ENCODE results near the gene PUM2.
A peak's percentile ranks its signal among the peaks of the same experiment; 100 is the strongest.

The PUM2 gene

DNA sequence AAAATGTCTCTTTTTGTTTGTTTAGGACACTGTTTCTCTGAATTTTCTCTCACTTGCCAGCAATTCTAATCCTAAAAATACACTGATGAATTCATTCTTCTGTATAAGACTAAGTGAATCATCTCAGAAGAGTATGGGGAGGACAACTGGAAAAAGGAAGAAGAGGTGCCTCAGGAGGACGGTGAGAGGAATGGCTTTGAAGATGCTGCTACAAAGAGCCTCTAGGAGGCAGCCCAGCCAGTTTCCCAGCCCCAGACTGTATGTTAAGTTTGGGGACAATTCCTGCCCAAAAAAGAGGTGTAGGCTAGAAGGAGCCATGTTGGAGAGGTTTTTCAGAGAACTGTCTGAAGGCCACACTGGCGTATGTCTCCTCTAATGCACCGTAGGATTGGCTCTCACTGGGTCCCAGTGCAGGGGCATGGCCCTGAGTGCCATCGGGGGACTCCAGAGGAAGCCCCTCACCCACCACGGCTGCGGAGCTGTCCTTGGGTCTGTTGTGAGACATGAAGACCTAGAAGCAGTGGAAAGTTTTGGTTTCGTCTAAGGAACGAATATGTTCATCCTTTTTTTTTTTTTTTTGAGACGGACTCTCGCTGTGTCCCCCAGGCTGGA lies 122.6 kb downstream of the PUM2 start:
- no peak for DNase-seq

DNA sequence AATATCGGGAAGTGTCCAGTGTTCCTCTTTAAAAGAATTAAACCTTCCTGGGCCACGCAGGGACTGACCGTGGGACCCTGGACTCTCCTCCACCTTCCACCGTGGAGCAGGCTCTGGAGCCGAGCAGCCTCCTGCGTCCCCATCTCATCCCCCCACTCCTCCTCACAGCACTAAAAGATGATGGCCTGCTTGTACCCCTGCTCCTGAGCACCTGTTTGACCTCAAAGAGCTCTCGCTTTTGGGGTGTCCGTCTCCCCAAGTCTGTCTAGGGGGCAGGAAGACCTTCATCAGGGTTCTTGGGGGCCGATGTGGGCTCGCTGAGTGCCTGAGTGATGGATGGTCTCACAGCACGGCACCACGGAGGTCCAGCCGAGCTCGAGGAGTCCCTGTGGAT lies 124.5 kb downstream of the PUM2 start:
- no peak for DNase-seq

DNA sequence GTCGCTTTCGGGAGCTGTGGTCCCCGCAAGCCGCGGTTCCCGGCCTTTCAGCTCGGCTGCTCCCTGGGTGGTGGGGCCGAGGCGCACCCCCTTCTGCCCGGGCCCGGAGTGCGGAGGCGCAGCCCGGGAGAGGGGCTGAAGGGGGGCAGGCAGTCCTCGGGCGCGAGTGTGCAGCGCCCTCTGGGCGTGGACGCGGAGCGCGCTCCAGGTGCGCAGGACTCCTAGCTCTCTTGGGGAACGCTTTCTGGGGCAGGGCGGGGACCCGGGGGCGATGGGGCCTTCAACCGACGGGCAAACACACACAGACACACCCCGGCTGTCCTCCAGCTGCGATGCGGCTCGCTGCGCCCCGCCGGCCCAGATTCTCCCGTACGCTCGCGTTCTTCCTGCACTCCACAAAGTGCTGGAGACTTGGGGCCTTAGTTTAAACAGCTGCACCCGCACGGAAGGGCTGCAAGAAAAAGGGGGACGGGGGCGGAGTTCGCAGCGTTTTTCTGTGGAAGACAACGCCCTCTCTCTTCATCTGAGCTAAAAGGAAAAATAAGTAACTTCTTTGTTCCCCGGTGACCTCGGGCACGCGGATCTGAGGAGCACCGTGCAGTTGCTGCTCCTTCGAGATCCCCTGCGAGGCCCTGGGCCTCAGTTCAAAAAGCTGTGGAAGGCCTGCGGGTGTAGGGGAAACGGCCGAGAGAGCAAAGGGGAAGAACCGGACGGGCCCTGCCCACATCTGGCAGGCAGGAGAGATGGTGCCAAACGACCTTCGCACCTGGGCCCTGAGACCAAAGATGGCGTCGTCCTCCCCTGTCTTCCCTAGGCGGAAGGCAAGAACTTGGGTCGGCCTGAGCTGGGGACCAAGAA lies 125.1 kb downstream of the PUM2 start:
- peak; percentile 70 for DNase-seq

DNA sequence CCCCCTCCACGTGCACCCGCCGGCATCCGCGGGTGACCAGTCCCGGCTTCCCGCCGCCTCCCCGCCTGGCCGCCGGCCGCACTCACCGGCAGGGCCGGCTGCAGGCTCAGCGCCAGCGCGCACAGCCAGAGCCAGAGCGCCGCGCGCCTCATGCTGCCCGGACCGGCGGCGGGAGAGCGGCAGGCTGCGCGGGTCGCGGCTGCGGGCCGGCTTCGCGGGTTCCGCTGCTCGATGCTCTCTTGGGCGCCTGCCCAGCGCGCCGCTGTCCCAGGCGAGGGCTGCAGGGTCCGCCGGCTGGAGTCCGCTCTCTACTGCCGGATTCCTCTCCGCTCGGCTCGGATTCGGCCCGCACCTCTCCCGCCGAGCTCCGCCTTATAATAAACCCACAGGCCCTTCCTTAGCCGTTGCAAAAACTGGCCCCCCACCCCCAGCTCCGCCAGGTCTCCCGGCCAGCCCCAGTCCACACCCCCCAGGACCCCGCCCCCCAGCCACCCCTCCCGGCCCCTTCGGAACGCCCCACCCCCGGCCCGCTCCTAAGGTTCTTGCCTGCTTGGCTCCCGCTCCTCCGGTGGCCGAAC lies 125.8 kb downstream of the PUM2 start, which contains the start of gene SDC1:
Gene SDC1 (minus strand): TSS at position 415 of the 578 bp plus-strand sequence. CDS start 263 bp downstream, at position 152.
- no peak for DNase-seq

DNA sequence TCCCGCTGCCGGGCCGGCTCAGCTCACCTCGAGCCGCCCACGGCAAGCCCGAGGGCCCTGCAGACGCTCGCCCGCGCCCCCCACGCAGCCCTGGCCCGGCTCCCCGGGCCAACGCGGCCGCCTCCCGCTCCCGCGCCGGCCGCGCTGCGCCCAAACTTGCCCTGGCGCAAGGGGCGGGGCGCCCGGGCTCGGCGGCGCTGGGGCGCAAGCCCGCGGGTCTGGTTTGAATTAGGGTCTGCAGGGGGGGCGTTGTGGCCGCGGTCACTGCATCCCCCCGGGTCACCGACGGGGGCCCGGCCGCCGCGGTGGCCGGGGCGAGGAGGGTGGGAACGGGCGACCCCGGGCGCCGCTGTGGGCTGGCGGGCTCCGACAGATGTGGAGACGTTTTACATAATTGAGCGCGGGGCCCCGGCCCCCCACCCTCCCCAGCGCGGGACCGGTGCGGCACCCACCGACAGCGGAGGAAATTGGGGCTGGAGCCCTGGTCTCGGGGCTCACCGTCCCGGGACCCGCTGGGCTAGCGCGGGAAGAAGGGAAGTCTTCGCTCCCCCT lies 126.4 kb downstream of the PUM2 start:
- DNase-seq: no peak

DNA sequence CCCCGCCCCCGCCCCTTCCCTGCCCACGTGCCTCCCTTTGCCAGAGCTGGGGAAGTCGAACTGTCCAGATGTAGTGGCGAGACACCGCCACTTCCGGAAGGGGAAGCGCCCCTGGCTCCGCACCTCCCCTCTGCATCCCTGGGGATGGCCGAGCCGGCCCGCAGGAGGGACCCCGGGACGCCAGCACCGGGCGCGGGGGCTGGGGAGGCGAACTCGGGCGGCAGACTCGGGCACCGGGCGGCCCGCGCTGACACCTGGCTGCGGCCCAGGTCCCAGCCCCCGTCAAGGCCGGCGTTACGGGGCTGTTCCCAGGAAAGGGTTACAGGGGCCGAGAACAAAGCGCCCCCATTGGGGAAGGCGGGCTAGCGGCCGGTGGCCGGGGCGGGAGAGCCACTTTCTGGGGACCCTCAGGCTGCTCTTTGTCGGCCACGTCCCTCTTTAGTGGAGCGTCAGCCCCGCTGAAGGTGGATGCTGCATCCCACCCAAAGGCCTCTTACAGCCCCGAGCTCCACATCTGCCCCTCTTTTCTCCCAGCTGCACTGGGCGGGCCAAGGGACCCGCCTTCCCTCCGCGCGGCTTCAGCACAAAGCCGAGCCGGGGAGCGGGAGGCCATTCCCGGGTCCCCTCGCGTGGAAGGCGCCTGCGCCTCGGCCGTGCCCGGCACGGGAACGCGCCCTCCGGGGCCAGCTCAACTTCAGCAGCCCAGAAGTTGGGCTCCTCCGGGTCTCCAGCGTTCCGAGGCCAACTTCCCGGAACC lies 127.1 kb downstream of the PUM2 start:
- no peak for DNase-seq

DNA sequence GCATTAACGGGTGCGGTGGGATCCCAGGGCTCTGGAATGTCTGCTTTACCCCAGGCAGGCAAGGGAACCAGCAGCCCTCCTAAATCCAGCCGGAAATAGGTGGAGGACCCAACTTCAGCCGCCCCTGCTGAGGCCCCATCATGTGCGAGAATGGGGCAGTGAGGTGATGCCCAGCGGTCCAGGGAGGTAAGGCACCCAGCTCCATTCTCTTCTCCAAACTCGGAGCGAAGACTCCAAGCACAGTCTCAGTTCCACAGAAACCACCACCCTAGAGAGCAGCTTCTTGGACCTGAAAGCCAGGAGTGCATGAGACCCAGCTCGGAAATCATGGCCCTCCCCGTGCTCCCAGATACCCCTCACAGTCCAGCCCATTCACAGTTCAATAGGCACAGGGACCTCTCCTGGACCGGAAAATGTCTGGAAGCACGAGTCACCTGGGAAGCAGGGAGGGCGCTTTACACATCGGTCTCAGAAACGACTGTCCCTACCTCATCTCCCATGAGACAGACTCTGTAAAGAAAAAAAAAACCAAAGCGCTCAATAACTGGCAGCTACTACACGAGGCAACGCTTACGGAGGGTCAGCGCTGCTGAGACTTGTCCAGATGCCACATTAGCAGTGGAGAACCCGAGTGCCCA lies 127.8 kb downstream of the PUM2 start:
- no peak for DNase-seq

DNA sequence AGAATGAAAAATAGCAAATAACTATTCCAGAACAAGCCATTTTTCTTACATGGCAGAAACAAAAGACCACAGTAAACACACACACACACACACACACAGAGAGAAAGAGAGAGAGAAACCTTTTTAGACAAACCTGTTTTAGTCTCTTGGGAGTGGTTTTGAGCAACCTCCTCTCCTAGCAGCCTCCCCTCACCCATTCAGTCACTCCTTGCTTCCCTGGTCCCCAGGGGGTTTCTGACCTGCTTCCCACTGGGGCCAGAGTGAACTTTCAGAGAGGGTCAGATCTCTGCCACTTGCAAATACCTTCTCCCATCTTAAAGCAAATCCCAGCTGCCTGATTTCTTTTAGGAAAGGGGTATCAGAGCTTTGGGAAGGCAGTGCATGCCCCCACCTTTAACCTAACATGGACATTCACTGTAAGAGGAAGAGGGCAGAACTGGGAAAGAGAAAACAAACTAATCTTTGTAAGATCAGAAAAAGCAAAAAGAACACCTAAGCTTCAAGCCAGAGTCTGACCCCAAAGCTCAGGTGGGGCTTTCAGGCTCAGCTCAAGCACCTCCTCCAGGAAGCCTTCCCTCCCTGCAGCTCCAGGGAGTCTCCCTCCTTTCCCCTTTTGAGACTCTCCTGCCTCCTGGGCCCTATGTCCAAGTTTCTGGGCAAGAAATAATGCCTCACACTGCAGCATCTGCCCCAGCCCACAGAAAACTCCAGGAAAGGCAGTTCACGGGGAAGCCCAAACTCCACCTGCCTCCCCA lies 128.5 kb downstream of the PUM2 start:
- DNase-seq: no peak

DNA sequence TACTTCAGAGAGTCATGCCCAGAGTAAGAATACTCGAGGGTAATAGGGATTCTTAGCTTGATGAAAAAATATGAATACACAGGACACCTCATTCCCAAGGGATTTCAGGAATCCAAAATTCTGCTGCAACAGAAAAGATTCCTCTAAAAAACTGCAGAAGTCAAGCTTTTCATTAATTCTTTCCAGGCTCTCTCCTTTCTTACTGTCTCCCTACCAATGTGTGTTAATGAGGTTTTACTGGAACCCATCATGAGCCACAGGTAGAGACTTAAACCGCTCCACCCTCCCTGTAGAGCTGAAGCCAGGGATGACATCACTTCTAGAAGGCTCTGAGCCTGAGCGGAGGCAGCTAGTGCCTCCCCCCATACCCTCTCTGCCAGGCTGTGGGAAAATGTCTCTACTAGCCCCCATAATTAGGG lies 129.1 kb downstream of the PUM2 start:
- no peak for DNase-seq

DNA sequence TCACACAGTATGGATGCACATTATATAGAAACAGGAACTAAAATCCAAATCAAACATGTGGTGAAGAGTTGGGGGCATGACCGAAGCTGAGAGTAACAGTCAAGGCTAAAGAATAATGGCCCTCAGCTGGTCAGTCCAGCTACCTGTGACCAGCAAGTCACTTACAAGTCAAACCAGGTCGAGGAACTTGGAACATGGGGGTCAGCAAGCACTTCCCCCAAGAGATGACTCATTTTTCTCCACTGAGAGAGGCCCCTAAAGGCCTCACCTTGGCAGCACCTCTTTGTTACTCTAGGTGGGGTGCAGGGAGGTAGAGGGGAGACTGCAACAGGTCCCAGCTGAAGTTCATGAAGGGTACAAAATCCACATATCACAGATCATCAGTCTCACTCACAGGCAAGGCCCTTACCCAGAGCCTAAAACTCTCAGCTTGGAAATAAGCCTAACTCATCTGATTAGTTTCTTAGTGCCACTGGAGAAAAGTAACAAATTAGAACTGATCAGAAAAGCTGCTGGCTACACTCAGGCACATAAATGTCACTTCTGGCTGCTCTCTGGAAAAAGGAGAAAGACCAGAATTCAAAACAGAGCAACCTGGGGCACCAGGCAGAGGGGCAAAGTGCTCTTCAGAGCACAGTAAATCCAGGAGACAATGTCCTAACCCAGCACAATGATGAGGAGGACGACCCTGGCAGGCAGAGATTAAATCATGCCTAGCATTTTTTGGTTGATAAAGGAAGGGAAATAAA lies 129.7 kb downstream of the PUM2 start:
- no peak for DNase-seq

DNA sequence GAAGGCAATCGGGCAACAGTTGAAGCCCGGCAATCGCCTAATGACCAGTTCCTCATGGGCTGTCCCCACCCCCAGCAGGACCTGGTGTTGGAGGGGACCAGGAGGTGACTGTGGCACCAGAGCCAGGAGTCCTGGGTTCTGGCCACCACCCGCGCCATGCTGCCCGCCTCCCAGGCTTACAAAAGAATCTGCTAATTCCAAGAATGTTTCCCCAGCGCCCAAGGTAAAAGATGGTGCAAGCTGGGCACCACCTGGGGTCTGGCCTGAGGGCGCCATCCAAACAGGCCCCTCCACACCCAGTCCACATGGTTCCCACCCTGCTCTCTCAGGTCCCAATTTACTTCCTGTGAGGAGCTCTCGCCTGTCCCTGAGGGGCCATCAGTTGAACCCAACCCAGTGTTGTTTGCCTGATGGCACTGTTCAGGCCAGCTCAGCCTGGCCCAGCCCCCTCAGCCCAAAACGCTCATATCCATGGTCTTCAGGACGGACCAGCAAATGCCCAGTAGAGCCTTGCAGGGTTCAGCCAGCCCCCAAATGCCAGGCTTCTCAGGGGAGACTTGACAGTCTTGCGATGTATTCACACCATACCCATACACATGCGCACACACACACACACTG lies 130.8 kb downstream of the PUM2 start:
- DNase-seq: no peak

DNA sequence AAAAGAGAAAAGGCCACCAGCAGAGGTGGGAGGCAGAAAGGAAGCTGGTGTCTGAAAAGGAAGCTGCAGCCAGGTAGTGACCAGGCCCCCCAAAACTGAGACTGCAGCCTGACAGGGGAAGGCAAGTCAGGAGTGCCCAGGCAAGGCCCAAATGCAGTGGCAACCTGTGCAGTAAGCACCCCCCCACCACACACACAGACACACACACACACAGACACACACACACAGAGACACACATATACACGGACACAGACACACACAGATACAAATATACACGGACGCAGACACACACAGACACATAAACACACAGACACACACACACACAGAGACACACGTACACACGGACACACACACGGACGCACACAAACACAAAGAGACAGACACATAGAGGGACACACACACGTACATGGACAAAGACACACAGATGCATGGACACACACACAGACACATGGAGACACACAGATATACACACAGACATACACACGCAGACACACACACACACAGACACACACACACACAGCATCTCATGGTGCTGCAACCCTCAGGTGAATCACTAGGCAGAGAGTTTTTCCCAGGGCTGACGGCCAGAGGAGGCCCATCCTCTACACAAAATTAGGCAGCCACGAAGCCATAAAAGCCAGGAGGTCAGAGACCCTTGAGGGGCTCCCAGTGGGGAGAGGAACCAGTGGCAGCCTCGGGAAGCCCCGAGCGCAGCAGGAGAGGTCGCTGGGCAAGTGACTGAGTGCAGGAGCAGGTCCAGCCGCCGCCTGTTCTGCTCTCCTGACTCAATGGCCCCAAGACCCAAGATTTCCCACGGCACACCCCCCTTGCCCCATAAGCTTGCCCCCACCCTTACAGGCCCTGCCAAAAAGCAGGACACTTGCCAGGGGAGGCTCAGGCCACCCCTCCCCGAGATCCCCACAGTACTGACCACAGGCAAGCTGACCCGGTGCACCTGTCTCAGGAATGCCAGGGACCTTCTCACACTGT lies 132.0 kb downstream of the PUM2 start:
- no peak for DNase-seq

DNA sequence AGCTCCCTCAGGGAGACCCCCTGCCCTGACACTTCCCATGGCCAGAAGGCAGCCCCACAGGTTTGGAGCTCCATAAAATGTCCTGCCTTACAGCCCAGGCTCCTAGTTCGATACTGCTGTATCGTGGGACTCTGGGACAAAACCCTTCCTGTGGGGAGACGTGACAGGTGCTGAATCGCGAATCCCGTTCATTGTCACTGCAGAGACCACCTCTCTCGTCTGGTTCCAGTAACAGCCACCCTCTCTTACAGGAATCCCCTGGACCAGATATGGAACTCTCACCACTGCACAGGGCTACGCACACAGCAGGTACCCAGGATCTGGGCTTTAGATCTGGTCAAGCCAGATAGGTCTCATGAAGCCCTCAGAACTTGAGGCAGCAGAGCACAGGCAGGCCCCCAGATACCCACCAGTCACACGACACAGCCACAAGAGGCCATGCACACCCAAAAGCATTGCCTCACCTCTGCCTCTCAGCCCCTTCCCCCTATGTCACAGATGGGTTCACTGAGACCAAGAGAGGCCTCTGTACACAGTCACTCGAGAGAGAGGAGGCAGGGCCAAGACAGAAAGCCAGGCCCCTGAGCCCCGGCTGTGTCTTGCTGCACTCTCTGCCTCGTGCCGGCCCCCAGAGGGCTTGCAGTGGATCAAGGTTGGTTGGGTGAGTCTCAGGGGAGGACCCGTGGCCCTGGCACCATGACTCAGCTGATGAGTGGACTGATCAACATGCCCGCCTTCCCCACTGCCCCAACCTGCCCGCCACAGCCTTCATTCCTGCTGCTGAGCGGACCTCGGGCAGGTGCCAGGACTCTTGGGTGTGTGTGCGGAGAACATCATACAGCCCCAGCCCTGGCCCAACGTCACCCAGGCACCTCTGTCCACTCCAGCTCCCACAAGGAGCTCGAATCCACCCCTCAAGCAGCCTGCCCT lies 133.3 kb downstream of the PUM2 start:
- no peak for DNase-seq

DNA sequence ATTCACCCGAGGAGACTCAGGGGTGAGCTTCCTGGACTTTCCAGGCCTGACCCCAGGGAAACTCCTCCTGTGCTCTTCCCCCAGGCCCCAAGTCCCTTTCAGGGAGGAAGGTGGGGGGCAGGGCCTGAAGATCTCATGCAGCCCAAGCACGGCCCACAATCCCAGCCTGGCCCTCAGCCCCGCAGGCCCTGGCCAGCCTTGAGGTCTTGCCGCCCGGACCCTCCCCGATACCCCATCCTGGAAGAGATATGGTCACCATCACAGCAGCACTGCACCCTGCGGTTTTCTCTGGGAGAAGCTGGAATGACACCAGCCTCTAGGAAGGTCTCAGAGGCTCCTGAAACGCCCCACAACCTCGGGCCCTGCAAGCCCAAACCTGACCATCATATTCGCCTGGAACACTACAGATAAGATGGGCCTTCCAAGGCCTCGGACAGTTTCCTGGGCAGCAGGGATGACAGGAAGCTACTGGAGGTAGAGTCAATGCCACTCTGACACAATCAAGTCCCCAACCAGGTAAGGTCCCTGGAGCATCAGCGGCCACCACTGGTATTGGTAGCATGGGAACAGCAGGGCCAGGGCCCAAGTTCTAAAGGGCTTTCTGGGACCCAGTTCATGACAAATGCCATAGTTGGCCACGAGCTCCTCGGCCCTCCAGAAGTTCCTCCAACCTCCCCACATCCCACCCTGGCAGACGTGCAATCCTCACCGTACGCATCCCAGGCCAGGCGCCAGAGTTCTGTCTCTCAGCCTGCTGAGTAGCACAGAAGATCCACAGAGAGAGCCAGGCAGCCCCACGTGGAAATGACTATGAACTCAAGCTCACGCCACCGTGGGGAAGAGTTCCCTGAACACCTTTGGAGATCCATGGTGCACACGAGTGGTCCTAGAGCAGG lies 134.3 kb downstream of the PUM2 start:
- no peak for DNase-seq

DNA sequence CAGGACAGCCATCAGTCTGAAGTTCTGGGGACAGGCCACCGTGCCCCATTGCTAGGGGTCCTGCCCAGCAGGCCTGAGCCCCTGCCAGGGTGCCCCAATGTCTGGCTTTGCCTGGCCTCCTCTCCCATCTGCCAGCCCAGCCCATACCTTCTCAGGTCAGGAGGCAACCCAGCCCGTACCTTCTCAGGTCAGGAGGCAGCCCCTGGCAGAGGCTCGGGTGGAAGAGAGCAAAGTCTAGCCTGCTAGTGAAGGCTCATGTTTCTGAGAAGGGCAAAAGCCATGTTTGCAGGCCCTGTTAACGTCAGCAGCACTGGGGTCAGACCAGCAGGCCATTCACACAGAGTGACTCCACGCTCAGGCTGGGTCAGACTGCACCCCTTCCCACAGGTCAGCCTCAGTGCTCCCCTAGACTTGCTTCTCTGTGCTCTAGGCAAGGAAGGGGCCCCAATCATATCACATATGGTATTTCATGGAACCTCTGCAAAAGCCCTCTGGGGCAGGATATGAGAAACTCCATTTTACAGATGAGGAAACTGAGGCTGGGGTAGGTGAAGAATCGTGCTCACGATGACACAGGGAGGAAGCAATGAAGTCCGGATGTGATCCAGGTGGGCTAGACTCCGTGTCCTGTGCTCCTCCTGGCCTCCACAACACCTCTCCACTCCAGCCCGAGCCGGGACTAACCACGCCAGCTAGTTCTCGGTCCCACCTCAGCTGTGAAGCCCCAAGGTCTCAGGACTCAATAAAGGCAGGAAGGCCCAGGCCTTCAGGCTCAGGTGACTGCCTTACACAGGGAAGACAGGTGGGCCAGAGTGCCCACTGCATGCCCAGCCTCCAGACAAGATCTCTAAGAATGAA lies 135.2 kb downstream of the PUM2 start:
- no peak for DNase-seq
